NCI-H1930 (cell line): ENCODE measurements around the gene PSEN2.

ENCODE experiments used
- DNase-seq, 2 experiments: peaks; one replicate each; lab custom pipeline; 2025; lab: John Stamatoyannopoulos, UW

Gene PSEN2

DNA sequence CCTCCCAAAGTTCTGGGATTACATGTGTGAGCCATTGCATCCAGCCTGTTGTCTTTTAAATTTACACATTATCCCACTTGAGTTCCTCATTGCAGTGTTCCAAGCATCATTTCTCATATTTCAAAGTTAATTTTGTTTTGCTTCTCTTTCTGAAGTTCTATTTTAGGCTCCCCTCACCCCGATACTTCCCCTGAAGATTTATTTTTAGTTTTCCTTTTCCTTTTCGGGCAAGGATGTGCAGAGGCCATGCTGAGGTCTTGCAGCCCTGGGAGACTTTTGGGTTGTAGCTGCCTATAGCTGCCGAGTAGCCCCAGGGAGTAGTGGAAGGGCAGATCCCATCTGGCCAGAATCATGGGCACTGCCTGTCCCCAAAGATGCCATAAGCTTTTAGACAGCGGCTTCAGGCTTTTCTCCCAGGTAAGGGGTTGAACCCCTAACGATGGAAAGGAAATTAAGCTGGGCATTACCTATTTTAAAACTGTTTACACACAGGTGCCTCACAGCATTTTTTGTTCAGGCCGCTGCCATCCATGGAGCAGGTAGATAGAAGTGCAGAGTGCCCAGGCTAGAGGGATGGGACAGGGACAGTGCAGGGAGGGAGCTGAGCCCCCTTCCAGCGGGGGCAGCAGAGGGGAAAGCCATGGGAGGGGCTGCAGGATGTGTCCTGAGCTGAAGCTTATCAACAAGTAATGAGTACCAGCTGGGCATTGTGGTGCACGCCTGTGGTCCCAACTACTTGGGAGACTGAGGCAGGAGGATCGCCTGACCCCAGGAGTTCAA is 15.9 kb downstream of the PSEN2 start:
- no peak for DNase-seq

DNA sequence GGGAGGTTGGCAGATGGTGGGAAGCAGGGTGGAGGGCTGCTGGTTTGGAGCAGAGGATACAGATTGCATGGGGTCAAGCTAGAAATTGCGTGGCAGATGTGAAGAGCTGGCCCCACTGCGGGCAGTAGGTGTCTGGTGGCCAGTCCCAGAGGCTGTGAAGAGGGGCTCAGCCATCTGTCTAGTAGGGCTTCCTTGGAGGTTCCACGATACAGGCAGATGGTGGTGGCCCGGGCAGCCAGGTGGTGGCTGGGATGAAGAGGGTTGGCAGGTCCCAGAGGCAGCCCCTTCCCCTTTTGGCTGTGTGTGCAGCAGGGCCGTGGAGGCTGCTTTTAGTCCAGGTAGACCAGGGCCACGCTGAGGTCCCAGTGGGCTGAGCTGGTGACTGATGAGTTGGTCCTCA is 16.6 kb downstream of the PSEN2 start:
- DNase-seq = no peak

DNA sequence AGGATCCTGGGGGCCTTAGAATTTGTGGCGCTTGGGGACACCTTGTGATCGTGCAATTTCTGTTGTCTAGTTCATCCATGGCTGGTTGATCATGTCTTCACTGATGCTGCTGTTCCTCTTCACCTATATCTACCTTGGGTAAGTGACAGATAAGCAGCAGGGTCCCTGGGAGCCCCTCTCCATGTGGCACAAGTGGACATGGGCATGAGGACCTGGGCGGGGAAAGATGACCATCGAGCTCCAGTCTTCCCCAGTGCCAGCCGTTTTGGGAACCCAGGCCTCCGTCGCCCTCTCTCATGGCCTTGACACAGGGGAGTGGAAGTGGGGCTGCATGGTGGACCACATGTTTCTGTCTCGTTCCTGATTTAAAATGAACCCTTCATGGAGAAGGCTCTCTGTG is 17.6 kb downstream of the PSEN2 start:
- no peak for DNase-seq

DNA sequence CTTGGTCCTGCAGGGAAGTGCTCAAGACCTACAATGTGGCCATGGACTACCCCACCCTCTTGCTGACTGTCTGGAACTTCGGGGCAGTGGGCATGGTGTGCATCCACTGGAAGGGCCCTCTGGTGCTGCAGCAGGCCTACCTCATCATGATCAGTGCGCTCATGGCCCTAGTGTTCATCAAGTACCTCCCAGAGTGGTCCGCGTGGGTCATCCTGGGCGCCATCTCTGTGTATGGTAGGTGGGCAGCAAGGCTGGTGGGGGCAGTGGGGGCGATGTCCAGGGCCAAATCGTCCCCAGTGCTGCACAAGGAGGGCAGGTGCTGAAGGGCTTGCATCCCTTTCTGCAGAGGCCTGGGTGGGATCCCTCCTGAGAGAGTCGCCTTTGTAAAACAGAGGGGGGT is 18.4 kb downstream of the PSEN2 start:
- DNase-seq = no peak

DNA sequence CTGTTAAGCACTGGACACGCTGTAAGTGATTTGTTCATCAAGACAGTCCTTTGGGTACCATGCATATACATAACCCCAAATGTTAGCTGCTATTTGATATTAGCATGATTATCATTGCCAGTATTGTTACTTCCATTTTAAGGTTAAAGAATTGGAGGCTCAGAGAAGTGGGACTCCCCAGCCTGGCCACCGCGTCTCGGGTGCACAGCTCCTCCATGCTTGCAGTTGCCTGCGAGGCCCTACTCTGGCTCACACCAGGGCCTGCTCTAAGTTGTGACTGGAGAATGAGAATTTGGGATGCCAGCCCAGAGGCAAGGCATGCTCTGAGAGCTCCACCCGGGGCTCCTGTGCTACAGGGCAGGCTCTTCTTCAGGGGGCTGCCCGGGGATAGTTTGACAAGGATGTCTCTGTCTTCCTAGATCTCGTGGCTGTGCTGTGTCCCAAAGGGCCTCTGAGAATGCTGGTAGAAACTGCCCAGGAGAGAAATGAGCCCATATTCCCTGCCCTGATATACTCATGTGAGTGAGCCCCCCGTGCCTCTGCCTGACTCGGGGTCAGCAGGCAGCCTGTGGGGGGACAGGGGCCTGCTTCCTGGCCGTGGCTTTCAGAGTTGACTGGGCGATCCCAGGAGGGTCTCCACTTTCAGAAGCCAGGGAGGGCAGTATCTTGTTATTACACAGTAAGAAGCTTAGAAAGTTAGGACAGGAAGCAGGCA is 19.4 kb downstream of the PSEN2 start:
- no peak for DNase-seq

DNA sequence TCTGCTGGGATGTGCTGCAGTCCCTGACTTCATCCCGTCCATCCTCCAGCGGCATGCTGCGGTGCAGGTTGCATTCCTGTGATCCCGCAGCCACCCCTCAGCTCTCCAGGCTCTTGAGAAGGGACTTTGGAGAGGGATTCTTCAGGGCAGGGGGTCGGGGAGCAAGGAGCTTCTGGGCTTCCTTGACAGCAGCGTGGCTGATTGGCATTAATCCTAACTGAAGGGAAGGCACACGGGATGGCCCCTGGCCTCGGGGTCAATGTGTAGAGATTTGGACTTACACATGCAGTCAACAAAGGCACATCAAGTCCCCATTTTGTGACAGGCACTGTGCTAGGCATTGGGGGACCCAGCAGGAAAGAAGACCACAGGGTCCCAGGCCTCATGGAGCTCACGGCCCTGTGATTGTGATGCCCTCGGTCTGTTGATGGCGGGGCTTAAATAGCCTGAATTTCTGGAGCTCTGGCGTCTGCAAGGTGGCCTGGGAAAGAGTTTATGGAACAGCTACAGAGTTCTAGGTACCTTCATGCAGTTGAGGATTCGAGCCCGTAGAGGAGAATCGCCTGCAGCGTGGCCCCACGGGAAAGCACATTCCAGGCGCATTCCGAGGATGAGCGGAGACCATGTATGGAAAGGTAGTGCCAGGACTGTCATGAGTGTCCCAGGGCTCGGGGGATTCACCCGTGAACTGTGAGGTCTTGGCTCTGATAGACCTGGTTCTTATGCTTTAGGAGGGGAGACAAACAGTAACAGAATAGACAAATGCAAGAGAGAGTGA is 20.1 kb downstream of the PSEN2 start:
- no peak for DNase-seq

DNA sequence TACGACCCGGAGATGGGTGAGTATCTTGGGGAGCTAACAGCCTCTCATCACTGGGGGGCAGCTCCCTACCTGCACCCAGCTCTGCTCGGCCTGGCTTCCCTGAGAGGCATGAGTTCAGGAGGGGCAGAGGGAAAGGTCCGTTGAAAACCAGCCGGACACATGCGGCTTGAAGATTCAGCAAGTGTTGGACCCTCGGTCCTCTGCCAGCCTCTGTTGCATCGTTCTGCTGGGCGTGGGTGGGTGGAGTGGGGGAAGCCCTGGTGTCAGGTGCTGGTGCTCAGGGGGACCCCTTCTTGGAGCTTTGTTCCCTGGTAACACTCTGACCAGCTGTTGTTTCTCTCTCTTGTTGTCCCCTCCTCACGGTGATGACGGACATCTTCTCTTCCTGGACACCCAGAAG is 20.9 kb downstream of the PSEN2 start:
- no peak for DNase-seq

DNA sequence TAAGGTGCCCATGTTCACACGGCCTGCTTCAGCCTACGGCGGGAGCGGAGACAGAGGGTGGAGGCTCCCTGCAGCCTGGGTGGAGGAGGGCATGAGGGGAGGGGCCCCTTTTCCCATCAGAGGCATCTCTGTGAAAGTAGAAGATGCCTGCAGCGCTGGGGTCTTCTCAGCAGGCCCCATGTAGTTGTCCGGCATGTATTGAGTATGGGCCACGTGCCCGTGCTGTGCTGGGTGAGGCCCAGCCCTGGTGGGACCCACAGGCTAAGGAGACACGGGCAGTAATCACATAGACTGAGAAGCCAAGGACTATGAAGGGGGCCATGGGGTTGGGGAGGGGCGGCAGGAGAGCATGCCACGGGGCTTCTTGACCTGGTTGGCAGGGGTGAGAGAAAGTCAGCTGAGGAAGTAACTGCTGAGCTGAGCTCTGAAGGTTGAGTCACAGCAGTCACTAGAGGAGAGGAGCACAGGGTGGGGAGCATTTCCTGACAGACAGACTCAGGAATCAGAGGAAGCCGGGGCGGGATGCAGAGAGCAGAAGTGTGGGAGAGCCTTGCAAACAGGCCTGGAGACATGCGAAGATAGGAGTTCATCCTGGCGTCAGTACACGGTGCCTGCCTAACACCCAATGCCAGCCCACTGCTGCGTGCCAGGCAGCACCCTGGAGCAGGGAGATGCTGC is 21.6 kb downstream of the PSEN2 start:
- DNase-seq = no peak

DNA sequence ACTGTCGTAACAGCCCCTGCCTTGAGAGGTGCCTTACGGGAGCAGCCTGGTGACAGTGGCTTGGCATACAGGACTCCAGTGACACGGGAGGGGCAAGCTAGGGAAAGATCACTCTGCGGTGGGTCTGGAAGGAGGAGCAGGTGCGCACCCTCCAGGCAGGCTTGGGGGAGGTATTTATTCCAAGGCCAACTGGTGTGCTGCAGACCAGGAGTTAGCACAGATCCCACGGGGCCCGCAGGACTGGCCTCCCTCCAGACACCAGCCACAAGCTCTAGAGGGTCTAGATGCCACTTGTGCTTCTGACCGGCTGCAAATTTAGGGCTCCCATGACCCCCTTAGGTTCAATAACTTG is 22.1 kb downstream of the PSEN2 start:
- DNase-seq = no peak

DNA sequence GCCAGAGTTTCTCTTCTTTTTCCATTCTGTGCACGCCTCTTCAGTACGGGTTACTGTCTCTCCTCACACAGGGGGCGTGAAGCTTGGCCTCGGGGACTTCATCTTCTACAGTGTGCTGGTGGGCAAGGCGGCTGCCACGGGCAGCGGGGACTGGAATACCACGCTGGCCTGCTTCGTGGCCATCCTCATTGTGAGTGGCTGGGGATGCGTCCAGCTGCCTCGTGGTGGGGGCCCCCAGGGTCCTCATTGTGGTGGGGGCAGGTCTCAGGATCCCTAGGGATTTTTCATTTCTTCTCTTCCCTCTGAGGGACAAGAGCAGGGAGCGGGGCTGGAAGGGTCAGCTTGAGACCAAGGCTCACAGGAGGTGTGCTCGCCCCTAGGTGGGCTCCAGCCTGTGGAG is 23.5 kb downstream of the PSEN2 start:
- DNase-seq = no peak

DNA sequence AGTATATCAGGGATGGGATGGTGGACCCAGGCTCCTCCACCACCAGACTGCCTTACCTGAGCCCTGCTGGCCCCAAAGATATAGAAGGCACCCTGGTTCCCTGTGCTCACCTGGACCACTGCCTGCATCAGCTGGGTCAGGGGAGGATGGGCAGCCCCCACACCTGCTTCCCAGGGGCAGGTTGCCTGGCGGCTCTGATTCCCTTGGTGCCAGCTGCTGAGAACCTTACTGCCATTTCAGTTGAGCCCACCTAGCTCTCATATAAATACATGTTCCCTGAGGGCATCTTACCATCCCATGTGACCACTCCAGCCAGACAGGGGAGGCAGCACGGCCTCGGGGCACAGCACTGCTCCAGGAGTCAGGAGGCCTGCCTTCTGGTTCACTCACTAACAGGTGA is 24.4 kb downstream of the PSEN2 start:
- DNase-seq = no peak

DNA sequence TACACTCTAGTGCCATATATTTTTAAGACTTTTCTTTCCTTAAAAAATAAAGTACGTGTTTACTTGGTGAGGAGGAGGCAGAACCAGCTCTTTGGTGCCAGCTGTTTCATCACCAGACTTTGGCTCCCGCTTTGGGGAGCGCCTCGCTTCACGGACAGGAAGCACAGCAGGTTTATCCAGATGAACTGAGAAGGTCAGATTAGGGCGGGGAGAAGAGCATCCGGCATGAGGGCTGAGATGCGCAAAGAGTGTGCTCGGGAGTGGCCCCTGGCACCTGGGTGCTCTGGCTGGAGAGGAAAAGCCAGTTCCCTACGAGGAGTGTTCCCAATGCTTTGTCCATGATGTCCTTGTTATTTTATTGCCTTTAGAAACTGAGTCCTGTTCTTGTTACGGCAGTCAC is 25.2 kb downstream of the PSEN2 start:
- DNase-seq = no peak

DNA sequence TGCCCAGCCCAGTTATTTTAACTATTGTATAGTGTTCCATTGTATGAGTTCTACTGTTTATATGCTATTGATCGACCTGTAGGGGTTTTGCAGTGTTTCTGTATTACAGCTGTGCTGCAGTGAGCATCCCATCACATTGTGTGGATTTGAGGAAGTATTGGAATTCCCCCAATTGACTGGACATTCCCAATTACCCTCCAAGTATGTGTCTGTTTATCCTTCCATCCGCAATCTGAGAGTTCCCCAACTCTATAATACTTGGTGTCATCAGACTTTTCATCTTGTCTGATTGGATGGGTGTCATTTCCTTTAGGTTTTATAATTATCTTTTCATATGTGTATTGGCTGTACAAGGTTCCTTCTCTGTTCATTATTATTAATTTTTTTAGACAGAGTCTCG is 27.8 kb downstream of the PSEN2 start:
- no peak for DNase-seq

DNA sequence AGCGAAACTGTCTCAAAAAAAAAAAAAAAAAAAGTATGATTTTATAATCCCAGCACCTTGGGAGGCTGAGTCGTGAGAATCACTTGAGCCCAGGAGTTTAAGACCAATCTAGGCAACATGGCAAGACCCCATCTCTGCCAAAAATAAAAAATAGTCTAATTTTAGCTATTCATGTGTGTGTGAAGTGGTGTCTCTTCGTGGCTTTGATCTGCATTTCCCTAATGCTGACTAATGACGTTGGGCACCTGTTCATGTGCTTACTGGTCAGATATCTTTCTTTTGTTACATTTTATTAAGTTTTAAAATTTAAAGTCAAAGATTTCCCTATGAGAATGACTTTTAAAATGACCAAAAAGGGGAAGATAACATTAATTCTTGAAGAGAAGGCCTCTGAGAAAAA is 31.0 kb downstream of the PSEN2 start:
- DNase-seq = no peak

DNA sequence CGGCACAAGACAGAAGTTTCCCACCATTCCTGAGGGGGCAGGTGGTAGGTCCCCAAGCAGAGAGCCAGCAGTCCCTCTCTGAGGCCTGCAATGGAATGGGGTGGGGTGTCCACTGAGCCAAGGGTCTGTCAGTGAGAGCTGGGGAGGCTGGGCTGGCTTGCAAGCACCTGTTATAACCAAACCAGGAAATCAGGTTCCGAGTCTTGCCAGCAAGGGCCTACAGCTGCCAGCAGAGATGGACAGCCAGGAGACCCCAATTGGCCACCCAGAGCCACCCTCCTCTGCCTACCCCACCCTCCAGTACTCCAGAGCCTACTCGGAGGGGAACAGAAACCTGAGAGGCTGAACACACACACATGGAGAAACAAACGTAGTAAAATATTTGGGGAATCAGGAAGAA is 32.2 kb downstream of the PSEN2 start:
- DNase-seq = no peak

DNA sequence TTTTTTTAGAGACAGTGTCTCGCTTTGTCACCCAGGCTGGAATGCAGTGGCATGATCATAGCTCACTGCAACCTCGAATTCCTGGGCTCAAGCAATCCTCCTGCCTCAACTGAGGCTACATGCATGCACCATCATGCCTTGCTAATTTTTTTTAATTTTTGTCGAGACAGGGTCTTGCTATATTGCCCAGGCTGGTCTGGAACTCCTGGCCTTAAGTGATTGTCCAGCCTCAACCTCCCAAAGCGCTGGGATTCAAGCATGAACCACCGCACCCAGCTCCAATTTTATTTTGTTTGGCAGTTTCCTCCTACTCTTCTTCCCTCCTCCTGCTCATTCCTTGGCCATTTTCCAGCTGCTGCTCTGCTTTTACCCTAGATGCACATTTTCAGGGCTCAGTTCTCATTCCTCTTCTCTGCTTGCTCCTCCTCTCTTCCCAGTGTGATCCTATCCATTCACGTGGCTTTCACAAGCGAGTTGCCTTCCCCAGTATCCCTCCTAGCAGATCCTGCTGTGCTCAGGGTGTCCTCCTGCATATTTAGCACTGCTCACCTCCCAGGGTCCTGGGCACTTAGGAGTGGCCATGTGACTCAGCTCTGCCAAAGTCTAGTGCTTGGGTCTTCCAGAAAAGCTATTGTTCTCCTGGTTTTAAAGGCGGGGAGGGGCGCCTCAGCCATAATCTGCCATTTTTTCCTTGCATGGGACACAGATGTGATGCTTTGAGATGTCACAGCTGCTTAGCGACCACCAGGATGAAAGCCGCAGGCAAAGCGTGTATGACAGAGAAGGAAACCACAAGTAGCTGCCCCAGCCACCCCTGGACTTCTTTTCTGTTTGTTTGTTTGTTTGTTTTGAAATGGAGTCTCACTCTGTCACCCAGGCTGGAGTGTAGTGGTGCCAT is 33.7 kb downstream of the PSEN2 start:
- DNase-seq = no peak

DNA sequence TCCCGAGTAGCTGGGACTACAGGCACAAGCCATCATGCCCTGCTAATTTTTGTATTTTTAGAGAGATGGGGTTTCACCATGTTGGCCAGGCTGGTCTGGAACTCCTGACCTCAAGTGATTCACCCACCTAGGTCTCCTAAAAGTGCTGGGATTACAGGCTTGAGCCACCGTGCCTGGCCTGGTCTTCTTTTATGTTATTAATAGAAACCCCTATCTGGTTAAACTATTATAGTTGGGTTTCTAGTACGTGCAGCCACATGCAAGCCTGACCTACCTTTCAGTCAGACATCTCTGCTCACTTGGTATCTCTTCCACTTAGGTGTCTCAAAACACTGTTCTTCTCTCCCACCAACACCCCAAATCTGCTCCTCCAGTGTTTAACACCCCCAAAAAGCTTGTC is 34.4 kb downstream of the PSEN2 start:
- no peak for DNase-seq

DNA sequence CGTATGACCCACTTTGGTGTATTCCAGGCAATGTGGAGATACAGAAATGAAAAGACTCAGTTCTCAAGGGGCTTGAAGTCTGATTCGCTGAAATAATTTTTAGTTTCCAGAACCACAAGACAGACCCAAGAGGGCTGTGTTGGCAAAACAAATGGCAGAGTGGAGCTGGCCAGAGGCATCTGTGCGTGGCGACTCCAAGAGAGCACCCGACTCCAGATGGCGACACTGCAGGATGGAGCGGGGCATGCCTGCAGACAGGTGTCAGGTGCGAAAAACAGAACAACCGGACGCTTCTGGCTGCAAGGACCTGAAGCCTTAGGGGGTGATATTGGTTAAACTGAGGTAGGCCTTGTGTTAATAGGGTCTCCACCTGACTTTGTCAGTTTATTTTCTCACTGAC is 38.0 kb downstream of the PSEN2 start:
- no peak for DNase-seq

DNA sequence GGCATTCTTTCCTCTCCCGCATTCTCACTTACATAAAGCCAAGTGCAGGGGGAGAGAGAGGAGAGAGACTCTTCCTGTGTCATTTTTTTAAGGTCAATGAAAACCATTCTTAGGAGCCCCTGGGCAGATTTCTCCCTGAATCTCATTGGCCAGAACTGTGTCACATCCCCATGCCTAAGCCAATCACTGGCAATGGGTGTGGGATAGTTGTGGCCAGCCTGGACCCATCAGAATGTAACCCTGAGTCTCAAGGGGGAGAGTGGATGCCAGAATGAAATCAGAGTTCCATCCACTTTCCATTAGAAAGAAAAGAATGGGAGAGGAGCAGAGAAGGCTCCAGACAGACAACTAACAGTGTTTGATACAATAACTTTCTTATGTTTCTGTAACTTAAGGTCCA is 38.5 kb downstream of the PSEN2 start:
- DNase-seq = no peak

DNA sequence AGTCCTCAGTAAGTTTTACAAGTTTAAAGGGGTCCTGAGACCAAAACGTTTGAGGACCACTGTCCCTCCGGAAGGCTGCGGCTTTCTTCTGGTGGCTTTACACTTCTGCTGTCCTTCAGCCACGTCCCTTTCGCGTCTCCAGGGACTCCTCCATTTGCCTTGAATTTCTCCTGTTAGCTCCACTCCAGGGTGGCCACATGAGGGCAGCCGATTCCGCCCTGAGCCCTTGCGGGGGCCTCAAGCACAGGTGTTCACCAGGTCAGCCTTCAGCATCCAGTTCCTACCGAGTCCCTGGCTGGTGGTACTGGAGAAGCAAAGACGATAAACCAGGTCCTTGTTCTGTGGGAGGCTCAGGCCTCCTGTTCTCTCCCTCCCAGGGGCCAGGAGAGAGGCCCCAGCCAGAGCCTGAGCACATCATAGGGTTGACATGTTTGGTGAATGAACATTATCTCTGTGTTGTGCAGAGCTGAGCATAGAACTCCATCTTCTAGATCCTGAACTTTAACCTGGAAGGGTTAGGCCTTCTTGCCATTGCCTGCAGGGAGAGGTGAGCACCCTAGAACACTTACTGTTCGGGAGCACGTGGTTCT is 42.3 kb downstream of the PSEN2 start:
- DNase-seq = peak in 1 of 2 experiments; percentile 26

DNA sequence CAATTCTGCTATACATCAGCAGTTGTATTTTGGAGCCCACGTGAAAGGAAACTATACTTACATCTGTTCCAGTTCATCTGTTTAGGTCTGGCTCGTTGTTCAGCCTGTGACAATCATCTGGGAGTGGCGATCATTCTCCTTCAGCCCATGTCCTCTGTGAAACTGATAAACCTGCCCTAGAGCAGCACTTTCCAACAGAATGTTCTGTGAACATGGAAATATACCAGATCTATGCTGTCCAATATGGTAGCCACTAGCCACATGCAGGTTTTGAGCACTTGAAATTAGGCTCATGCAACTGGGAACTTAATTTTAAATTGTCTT is 45.2 kb downstream of the PSEN2 start:
- DNase-seq = no peak
